Loucy (cell line): ENCODE data around the gene BUD23.

Source experiments
- H2AFZ ChIP-seq: fragments of 200-600 bp; sonication (generic); 2 replicates; pipeline ENCODE4 v1.6.0; 2016; ENCODE audit warnings: antibody characterized with exemption, mild to moderate bottlenecking, low read length, moderate library complexity
- H3F3A ChIP-seq: fragments of 200-600 bp; 2 replicates; pipeline ENCODE4 v1.6.0; 2016; ENCODE audit warnings: antibody characterized with exemption, low read depth, mild to moderate bottlenecking
- H3K27me3 ChIP-seq: fragments of 200-600 bp; sonication (generic); 2 replicates; pipeline ENCODE4 v1.6.1; 2014; ENCODE audit warnings: low read length, mild to moderate bottlenecking; ENCODE audit not compliant: insufficient read depth, poor library complexity, severe bottlenecking
- H3K36me3 ChIP-seq: fragments of 200-600 bp; sonication (generic); 2 replicates; pipeline ENCODE4 v1.6.1; 2016; ENCODE audit warnings: low read length; ENCODE audit not compliant: insufficient read depth
- H3K4me1 ChIP-seq: fragments of 200-600 bp; sonication (generic); 2 replicates; pipeline ENCODE4 v1.5.1; 2014; ENCODE audit warnings: low read length, mild to moderate bottlenecking; ENCODE audit not compliant: insufficient read depth, poor library complexity, severe bottlenecking
- H3K4me2 ChIP-seq: fragments of 200-600 bp; sonication (generic); 2 replicates; pipeline ENCODE4 v1.6.0; 2014; ENCODE audit warnings: antibody characterized with exemption, low read length, low read depth, mild to moderate bottlenecking; ENCODE audit not compliant: poor library complexity, severe bottlenecking
- H3K4me3 ChIP-seq: fragments of 200-600 bp; sonication (generic); 2 replicates; pipeline ENCODE4 v1.5.1; 2014; ENCODE audit warnings: low read length, mild to moderate bottlenecking, mixed read lengths; ENCODE audit not compliant: poor library complexity, severe bottlenecking
- H3K79me2 ChIP-seq: fragments of 200-600 bp; sonication (generic); 2 replicates; pipeline ENCODE4 v1.6.1; 2014; ENCODE audit warnings: low read length; ENCODE audit not compliant: insufficient read depth
- H3K9ac ChIP-seq: fragments of 200-600 bp; sonication (generic); 2 replicates; pipeline ENCODE4 v1.6.0; 2014; ENCODE audit warnings: mild to moderate bottlenecking, low read depth, low read length, moderate library complexity; ENCODE audit not compliant: poor library complexity, severe bottlenecking
- H3K9me2 ChIP-seq: fragments of 200-600 bp; sonication (generic); replicated peaks from 2 replicates; pipeline ENCODE4 v1.6.1; 2016; ENCODE audit warnings: low read depth, low read length, mixed read lengths
- H3K9me3 ChIP-seq: fragments of 200-600 bp; sonication (generic); 2 replicates; pipeline ENCODE4 v1.6.1; 2014; ENCODE audit warnings: mild to moderate bottlenecking, antibody characterized with exemption, low read length, low read depth; ENCODE audit not compliant: insufficient read depth
- H4K20me1 ChIP-seq: fragments of 200-600 bp; sonication (generic); 2 replicates; pipeline ENCODE4 v1.6.0; 2014; ENCODE audit warnings: antibody characterized with exemption, low read length, mild to moderate bottlenecking; ENCODE audit not compliant: insufficient read depth, poor library complexity, severe bottlenecking
- EZH2phosphoT487 ChIP-seq: fragments of 200-600 bp; IDR thresholded peaks from 2 replicates; pipeline ENCODE4 v1.6.1; 2018; ENCODE audit warnings: antibody characterized with exemption, mild to moderate bottlenecking, moderate library complexity, borderline replicate concordance
- TF ChIP-seq, protein P1 (sequence below): fragments of 200-600 bp; sonication (generic); conservative IDR thresholded peaks from 2 replicates; pipeline ENCODE4 v1.5.1; 2014; ENCODE audit warnings: mild to moderate bottlenecking, antibody characterized with exemption, low read length

The BUD23 gene

DNA sequence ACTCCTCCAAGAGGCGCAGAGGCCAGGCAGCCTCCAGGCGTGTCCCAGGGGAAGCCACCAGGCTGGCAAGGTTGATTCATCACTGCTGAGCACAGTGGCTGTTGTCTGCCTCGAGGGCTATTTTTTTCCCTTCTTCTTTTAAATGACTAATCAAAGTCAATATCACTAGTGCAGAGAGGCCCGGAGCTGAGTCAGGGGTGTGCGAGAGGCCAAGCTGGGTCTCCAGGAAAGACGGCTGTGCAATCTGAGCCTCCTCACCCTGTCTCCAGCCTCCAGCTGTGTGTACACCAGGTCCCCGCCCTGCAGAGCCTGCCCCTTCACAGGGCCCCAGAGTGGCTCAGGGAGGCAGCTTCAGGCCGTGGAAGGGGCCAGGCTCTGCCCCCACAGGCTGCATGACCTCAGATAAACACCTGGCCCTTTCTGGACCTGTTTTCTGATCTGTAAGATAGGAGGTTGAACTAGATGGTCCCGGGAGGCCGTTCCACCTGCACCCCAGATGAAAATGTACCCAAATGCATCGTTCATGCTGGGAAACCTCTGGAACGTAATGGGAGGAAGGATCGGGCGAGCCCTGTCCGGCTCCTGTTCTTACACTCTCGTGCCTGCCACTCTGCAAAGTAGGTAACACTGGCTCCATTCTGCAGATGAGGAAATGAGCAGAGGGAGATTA, 32.4 kb downstream of the BUD23 start:
- H4K20me1 ChIP-seq = peaks cover 40% of the 10 kb centered on the region
- H3K4me3 ChIP-seq = peak overlapping the region; percentile 8
- peak overlapping the region; percentile 43 for H3K4me2 ChIP-seq
- peaks cover 39% of the 10 kb centered on the region for H3K4me1 ChIP-seq
- no peaks in the 10 kb centered on the region for H3K9me3 ChIP-seq
- no peaks in the 10 kb centered on the region for H3K79me2 ChIP-seq
- H2AFZ ChIP-seq = no peak overlapping the region
- H3K9me2 ChIP-seq = no peaks in the 10 kb centered on the region
- no peak overlapping the region for H3K9ac ChIP-seq
- no peak for TF ChIP-seq EZH2phosphoT487
- TF ChIP-seq, protein P1, sequence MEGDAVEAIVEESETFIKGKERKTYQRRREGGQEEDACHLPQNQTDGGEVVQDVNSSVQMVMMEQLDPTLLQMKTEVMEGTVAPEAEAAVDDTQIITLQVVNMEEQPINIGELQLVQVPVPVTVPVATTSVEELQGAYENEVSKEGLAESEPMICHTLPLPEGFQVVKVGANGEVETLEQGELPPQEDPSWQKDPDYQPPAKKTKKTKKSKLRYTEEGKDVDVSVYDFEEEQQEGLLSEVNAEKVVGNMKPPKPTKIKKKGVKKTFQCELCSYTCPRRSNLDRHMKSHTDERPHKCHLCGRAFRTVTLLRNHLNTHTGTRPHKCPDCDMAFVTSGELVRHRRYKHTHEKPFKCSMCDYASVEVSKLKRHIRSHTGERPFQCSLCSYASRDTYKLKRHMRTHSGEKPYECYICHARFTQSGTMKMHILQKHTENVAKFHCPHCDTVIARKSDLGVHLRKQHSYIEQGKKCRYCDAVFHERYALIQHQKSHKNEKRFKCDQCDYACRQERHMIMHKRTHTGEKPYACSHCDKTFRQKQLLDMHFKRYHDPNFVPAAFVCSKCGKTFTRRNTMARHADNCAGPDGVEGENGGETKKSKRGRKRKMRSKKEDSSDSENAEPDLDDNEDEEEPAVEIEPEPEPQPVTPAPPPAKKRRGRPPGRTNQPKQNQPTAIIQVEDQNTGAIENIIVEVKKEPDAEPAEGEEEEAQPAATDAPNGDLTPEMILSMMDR = no peak
- H3K27me3 ChIP-seq = peaks cover 56% of the 10 kb centered on the region
- H3F3A ChIP-seq = 0 out of 2 replicates have a peak, but pooled peaks cover 3% of the 10 kb centered on the region
- no peaks in the 10 kb centered on the region for H3K36me3 ChIP-seq

DNA sequence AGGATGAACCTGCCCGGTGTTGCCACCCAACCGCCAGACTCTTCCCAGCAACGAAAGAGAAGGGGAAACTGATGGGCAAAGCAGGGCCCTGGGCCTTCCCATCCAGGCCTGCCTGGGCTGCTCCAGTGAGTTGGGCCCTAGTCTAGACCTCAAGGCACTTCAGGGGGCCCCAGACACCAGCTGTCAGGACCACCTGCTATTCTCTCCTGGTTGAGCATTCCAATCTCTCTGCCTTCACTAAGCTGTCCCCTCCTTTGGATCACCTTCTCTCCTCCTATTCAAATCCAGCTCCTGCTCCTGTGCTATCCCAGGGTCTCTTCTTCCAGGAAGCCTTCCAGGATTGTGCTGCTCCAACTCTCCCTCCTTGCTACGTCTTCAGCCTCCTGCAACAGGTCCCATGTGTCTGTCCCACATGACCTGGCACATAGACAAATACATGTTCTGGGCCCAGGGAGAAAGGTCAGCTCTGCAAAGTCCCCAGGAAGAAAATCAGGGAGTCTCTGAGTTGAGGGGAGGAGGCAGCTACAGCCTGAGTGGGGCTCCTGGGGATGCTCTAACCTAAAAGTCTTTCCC, 33.0 kb downstream of the BUD23 start:
- Histone ChIP-seq H3K79me2 (no peaks in the 10 kb centered on the region), H3K36me3 (no peaks in the 10 kb centered on the region), H3K4me3 (no peak overlapping the region), H4K20me1 (peaks cover 40% of the 10 kb centered on the region), H2AFZ (no peak overlapping the region), H3K9me2 (no peaks in the 10 kb centered on the region), H3K9ac (no peak overlapping the region), H3K4me1 (peaks cover 39% of the 10 kb centered on the region), H3F3A (0 out of 2 replicates have a peak, but pooled peaks cover 3% of the 10 kb centered on the region), H3K27me3 (peaks cover 61% of the 10 kb centered on the region), H3K4me2 (peak overlapping the region; percentile 43), H3K9me3 (no peaks in the 10 kb centered on the region)
- TF ChIP-seq EZH2phosphoT487 = no peak
- TF ChIP-seq, protein P1 = no peak

DNA sequence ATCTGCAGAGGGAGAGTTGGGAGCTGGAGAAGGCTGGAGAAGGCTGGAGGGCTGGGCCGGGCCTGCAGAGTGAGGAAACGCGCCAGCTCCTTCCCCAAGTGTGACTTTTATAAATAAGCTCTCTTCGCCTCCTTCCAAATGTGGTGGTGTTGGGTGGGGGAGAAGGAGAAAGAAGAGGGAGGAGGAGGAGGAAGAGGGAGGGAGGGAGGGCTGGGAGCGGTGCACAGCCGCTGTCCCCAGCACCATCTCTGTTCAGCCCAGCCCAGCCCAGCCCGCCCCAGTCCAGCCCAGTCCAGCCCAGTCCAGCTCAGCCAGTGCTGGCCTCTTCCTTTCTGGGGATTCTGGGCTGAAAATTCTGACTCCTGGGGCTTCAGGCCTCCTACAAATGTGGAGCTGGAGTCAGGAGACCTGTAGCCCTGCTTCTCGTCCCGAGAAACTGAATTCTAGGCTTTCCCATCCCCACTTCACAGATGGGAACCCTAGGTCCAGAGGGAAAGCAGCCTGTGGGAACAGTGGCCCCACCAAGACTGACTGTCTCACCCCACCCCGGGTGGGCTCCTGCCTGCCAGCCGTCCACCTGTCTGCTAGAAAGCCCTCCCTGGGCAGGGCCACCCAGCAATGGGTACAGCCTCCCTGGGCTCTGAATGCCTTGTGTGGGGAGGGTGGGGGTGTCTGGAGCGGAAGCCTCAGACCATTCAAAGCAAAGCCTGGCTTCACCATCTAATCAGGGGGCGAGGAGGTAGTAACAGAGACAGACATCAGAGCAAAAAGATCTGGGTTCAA, 33.8 kb downstream of the BUD23 start:
- Histone ChIP-seq H3K4me3 (peak overlapping the region; percentile 48), H3K36me3 (no peaks in the 10 kb centered on the region), H3K4me2 (peak overlapping the region; percentile 95), H3F3A (0 out of 2 replicates have a peak, but pooled peaks cover 3% of the 10 kb centered on the region), H3K4me1 (peaks cover 39% of the 10 kb centered on the region), H3K9me2 (no peaks in the 10 kb centered on the region), H3K27me3 (peaks cover 64% of the 10 kb centered on the region), H3K9ac (no peak overlapping the region), H4K20me1 (peaks cover 40% of the 10 kb centered on the region), H3K79me2 (no peaks in the 10 kb centered on the region), H2AFZ (no peak overlapping the region), H3K9me3 (no peaks in the 10 kb centered on the region)
- TF ChIP-seq, protein P1 = no peak
- TF ChIP-seq EZH2phosphoT487 = no peak
